MCF 10A (cell line): ENCODE data around the gene RETN. TPM values are rescaled to one million over a fixed set of nuclear protein-coding genes. Genes with fewer than 3 reads are reported as not detected.

Source experiments
- BruUV-seq: library from RNA; stranded (reverse); fragments of 400-500 nt; replicated peaks from 2 replicates; lab custom pipeline; 2021; lab: Mats Ljungman, UMichigan
- CTCF ChIA-PET: fragments of 300-600 bp; sonication (Branson Sonifier 250); formaldehyde crosslinking; extraction: SDS; loops from one replicate; lab custom pipeline; 2021; ENCODE audit warnings: antibody characterized with exemption, inconsistent platforms; lab: Yijun Ruan, JAX
- POLR2A ChIA-PET: fragments of 300-600, 350-650 bp; sonication (Branson Sonifier 250); formaldehyde crosslinking; extraction: SDS; loops from one replicate; lab custom pipeline; 2020; ENCODE audit warnings: antibody characterized with exemption, inconsistent platforms; lab: Yijun Ruan, JAX
- DNase-seq: peaks from one replicate; pipeline ENCODE4 v3.0.0-alpha.2; 2018; ENCODE audit not compliant: unreplicated experiment
- H3K27ac Mint-ChIP-seq: one replicate; pipeline ENCODE4 v1.8.0; 2022; ENCODE audit warnings: mild to moderate bottlenecking, low read depth, mixed read lengths; ENCODE audit not compliant: unreplicated experiment
- H3K27me3 Mint-ChIP-seq: one replicate; pipeline ENCODE4 v1.8.0; 2022; ENCODE audit warnings: mixed read lengths; ENCODE audit not compliant: insufficient read depth, unreplicated experiment
- H3K36me3 Mint-ChIP-seq: one replicate; pipeline ENCODE4 v1.8.0; 2022; ENCODE audit warnings: mild to moderate bottlenecking, moderate library complexity, mixed read lengths; ENCODE audit not compliant: insufficient read depth, unreplicated experiment
- H3K4me1 Mint-ChIP-seq: one replicate; pipeline ENCODE4 v1.8.0; 2022; ENCODE audit warnings: mixed read lengths; ENCODE audit not compliant: insufficient read depth, unreplicated experiment
- H3K4me3 Mint-ChIP-seq: one replicate; pipeline ENCODE4 v1.8.0; 2022; ENCODE audit warnings: mild to moderate bottlenecking, moderate library complexity, mixed read lengths; ENCODE audit not compliant: unreplicated experiment
- H3K9me3 Mint-ChIP-seq: one replicate; pipeline ENCODE4 v1.8.0; 2022; ENCODE audit warnings: mixed read lengths; ENCODE audit not compliant: unreplicated experiment
- intact Hi-C: fragments of 100-400 bp; cut with micrococcal nuclease; formaldehyde crosslinking; loops from 2 replicates; pipeline ENCODE4 v1.14.1; 2022
- total RNA-seq: library from RNA; stranded (reverse); gene quantifications from 2 replicates; pipeline ENCODE4 v1.2.3, GENCODE V29; 2022
- TF ChIP-seq, protein P1 (sequence below): fragments of 200-600 bp; IDR thresholded peaks from one replicate; pipeline ENCODE4 v1.8.0; 2022; ENCODE audit warnings: antibody characterized with exemption, mild to moderate bottlenecking; ENCODE audit not compliant: unreplicated experiment

The RETN gene
- total RNA-seq, 1 experiment from 2014 or later: not detected

DNA sequence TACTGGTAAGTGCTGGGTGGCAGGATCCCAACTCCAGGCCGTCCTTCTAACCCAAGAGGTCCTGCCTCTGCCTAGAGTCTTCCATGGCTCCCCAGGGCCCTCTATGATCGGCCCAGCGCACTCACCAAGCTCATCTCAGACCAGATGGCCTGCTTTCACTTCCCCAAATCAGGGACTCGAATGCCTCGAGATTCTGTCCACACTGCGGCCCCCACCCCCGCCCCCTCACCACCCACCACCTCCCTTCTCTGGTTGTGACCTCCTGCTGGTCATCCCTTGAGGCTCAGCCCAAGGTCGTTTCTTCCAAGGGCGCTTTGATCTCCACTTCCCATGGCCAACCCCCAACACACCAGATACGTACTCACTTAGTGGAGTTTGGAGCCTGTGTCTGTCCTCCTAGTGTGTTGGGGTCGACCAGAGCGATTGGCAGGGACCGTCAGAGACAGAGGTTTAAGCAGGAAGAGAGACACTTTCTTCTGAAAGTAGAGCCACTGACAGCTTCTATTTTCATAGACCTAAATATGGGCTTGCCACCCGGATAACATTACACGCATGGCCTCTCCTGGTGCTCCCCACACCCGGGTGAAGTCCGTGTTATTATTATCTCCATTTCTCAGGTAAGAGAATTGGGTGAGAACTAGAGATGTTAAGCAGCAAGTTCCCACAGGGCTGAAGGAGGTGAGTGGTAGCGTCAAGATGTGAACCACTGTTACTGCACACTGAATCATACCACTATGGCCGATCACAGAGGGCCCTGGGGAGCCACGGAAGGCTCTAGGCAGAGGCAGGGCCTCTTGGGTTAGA is 33.0 kb downstream of the RETN start, which contains the start of gene FCER2:
Gene FCER2 (minus strand): TSS at position 478 of the 804 bp plus-strand sequence. CDS start 2,371 bp downstream, outside the sequence.
- H3K9me3 Mint-ChIP-seq: no peaks in the 10 kb centered on the region
- TF ChIP-seq, protein P1, sequence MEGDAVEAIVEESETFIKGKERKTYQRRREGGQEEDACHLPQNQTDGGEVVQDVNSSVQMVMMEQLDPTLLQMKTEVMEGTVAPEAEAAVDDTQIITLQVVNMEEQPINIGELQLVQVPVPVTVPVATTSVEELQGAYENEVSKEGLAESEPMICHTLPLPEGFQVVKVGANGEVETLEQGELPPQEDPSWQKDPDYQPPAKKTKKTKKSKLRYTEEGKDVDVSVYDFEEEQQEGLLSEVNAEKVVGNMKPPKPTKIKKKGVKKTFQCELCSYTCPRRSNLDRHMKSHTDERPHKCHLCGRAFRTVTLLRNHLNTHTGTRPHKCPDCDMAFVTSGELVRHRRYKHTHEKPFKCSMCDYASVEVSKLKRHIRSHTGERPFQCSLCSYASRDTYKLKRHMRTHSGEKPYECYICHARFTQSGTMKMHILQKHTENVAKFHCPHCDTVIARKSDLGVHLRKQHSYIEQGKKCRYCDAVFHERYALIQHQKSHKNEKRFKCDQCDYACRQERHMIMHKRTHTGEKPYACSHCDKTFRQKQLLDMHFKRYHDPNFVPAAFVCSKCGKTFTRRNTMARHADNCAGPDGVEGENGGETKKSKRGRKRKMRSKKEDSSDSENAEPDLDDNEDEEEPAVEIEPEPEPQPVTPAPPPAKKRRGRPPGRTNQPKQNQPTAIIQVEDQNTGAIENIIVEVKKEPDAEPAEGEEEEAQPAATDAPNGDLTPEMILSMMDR: no peak
- CTCF ChIA-PET: interaction anchor here (0.6 to 0.7 kb wide), 3 partner anchors 16 to 150 kb away, joined by 3 to 4 read pairs (median 3); partner anchors contain the start of gene PCP2
- H3K4me3 Mint-ChIP-seq: no peak within 1 kb of the TSS
- DNase-seq: no peak
- intact Hi-C loops: no loop called here
- POLR2A ChIA-PET: interaction anchor here (0.5 kb wide), 1 partner anchor 129 kb away, joined by 3 read pairs; no protein-coding TSS in a partner anchor
- H3K4me1 Mint-ChIP-seq: peaks cover 10% of the 10 kb centered on the region
- H3K36me3 Mint-ChIP-seq: no peaks in the 10 kb centered on the region
- peaks cover 55% of the 10 kb centered on the region for H3K27me3 Mint-ChIP-seq
- H3K27ac Mint-ChIP-seq: no peak within 1 kb of the TSS
- no TSS peak for BruUV-seq

DNA sequence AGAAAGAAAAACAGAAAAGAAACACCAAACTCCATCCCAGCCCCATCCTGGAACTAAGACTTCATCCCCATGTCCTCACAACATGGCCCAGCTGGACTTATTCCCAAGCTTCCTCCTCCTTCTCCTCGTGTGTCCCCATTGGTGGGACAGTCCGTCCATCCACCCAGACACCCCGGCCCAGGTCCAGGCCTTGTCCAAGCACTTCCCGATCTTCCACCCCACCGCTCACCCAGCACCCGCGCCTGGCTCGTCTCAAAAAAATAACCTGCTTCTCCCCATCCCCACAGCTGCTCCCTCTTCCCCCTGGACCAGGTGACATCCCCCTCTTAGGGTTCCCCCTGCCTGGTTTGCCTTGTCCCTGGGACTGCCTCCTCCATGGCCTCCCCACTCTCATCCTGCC is 34.5 kb downstream of the RETN start:
- TF ChIP-seq, protein P1: no peak
- Mint-ChIP-seq H3K27ac (no peak overlapping the region), H3K4me3 (no peak overlapping the region), H3K27me3 (peaks cover 40% of the 10 kb centered on the region), H3K36me3 (no peaks in the 10 kb centered on the region), H3K4me1 (peaks cover 10% of the 10 kb centered on the region), H3K9me3 (no peaks in the 10 kb centered on the region)
- ChIA-PET POLR2A (no interaction called here), CTCF (interaction anchor here (0.6 to 0.7 kb wide), 2 partner anchors 79 to 1283 kb away, joined by 3 read pairs; no protein-coding TSS in a partner anchor)
- BruUV-seq: no TSS peak
- no peak for DNase-seq
- intact Hi-C loops: no loop called here

DNA sequence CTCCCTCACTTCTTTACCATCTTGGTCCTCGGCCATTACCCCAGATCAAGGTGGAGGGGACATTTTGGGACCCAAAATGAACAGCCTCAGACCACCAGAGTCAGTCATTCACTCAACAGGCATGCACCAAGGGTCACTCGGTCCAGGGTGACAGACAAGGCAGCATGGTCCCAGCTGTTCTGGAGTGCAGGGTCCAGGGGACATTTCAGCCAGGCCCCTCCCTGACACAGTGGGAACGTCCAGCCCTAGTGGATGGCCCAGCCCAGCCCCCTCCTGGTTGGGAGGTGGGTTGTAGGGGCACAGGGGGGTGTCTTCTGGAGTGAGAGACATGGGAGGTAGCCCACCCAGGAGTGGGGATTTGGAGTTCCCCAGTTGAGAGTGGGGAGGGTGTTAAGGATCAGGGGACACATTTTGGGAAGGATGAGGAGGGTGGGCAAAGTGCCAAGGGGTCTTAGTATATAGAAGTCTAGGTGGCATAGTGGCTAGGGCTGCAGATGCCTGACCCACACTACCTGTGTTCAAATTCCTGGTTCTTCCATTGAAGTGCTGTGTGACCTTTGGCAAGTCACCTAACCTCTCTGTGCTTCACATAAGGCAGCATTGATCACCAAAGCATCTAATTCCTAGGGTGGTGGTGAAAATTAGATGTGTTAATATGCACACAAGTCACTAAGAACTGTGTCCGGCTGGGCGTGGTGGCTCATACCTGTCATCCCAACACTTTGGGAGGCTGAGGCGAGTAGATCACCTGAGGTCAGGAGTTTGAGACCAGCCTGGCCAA is 35.6 kb downstream of the RETN start:
- no peak for DNase-seq
- BruUV-seq: no TSS peak
- Mint-ChIP-seq H3K4me3 (no peak overlapping the region), H3K4me1 (peaks cover 3% of the 10 kb centered on the region), H3K27me3 (peaks cover 34% of the 10 kb centered on the region), H3K27ac (no peak overlapping the region), H3K36me3 (no peaks in the 10 kb centered on the region), H3K9me3 (no peaks in the 10 kb centered on the region)
- intact Hi-C loops: no loop called here
- POLR2A ChIA-PET: no interaction called here
- CTCF ChIA-PET: no interaction called here
- TF ChIP-seq, protein P1: no peak
